Activated T-helper 1 cell treated with anti-CD3 and anti-CD28 coated beads, Interleukin-12 subunit alpha, Interleukin-12 subunit beta, Interleukin-2, Interleukin-4 antibody, amounts not matched to agents 30 ng/mL and 10 ng/mL and 1 ng/mL, durations not matched to agents 14 hours and 24 hours and 36 hours (primary cell): ENCODE data around the gene GPR15LG. TPM values are rescaled to one million over a fixed set of nuclear protein-coding genes. Genes with fewer than 3 reads are reported as not detected.
"Not testable (repeated sequence)": the region's sequence is repeated elsewhere in the genome, so short reads cannot be mapped to it uniquely, and the experiment has no call there.

Experiments used
- DNase-seq: peaks from one replicate; pipeline ENCODE4 v3.0.0; 2021; ENCODE audit warnings: low spot score
- H3K27ac Mint-ChIP-seq: one replicate; pipeline ENCODE4 v1.8.0; 2021; ENCODE audit warnings: mild to moderate bottlenecking, mixed read lengths
- H3K27me3 Mint-ChIP-seq: one replicate; pipeline ENCODE4 v1.8.0; 2022; ENCODE audit warnings: mild to moderate bottlenecking, moderate library complexity, mixed read lengths; ENCODE audit not compliant: insufficient read depth
- H3K36me3 Mint-ChIP-seq: one replicate; pipeline ENCODE4 v1.8.0; 2021; ENCODE audit warnings: low read depth, mixed read lengths
- H3K4me1 Mint-ChIP-seq: one replicate; pipeline ENCODE4 v1.8.0; 2021; ENCODE audit warnings: low read depth, mixed read lengths
- H3K4me3 Mint-ChIP-seq: one replicate; pipeline ENCODE4 v1.8.0; 2021; ENCODE audit warnings: mild to moderate bottlenecking, moderate library complexity, mixed read lengths
- H3K9me3 Mint-ChIP-seq: one replicate; pipeline ENCODE4 v1.8.0; 2021; ENCODE audit warnings: mixed read lengths
- intact Hi-C: fragments of 100-400 bp; cut with micrococcal nuclease; formaldehyde crosslinking; loops from one replicate; pipeline ENCODE4 v1.15.1; 2024
- total RNA-seq: library from RNA; stranded (reverse); gene quantifications from 2 replicates; pipeline ENCODE4 v1.2.3, GENCODE V29; 2022

The GPR15LG gene
- not detected in 2 replicates for total RNA-seq

- H3K27ac Mint-ChIP-seq: no peak within 1 kb of the TSS
- H3K4me1 Mint-ChIP-seq: peaks cover 6% of the 10 kb centered on the region
- H3K9me3 Mint-ChIP-seq: no peaks in the 10 kb centered on the region
- intact Hi-C loops: no loop called here
- no peak for DNase-seq
- no peaks in the 10 kb centered on the region for H3K36me3 Mint-ChIP-seq
- H3K27me3 Mint-ChIP-seq: no peaks in the 10 kb centered on the region
- H3K4me3 Mint-ChIP-seq: no peak within 1 kb of the TSS
Observed at GRCh38 chr10:84173501-84173929, at the start of gene GPR15LG. GPR15LG (plus strand) TSS chr10:84173801; CDS start chr10:84173852, 51 bp downstream.

GRCh38 chr10:84125910-84126784 is 47.5 kb upstream of the GPR15LG start:
- Mint-ChIP-seq H3K27me3 (peaks cover 10% of the 10 kb centered on the region), H3K9me3 (peaks cover 16% of the 10 kb centered on the region)
- DNase-seq, H3K4me1 Mint-ChIP-seq, H3K4me3 Mint-ChIP-seq, H3K36me3 Mint-ChIP-seq, intact Hi-C loops, H3K27ac Mint-ChIP-seq: not testable (repeated sequence)

- H3K4me1 Mint-ChIP-seq: no peaks in the 10 kb centered on the region
- peaks cover 16% of the 10 kb centered on the region for H3K9me3 Mint-ChIP-seq
- no peak overlapping the region for H3K4me3 Mint-ChIP-seq
- peaks cover 10% of the 10 kb centered on the region for H3K27me3 Mint-ChIP-seq
- no peak for DNase-seq
- H3K36me3 Mint-ChIP-seq: no peaks in the 10 kb centered on the region
- intact Hi-C loops: no loop called here
- no peak overlapping the region for H3K27ac Mint-ChIP-seq
Observed at GRCh38 chr10:84126785-84127167, 46.8 kb upstream of the GPR15LG start.

GRCh38 chr10:84135836-84136235 is 37.8 kb upstream of the GPR15LG start:
- Mint-ChIP-seq H3K36me3 (no peaks in the 10 kb centered on the region), H3K9me3 (no peaks in the 10 kb centered on the region), H3K27ac (no peak overlapping the region), H3K27me3 (peaks cover 2% of the 10 kb centered on the region), H3K4me1 (peaks cover 14% of the 10 kb centered on the region), H3K4me3 (no peak overlapping the region)
- DNase-seq: no peak
- intact Hi-C loops: no loop called here

- Mint-ChIP-seq H3K36me3 (peaks cover 13% of the 10 kb centered on the region), H3K9me3 (no peaks in the 10 kb centered on the region), H3K27me3 (peaks cover under 1% of the 10 kb centered on the region), H3K4me1 (peaks cover 27% of the 10 kb centered on the region), H3K4me3 (peak overlapping the region; percentile 15), H3K27ac (peak overlapping the region; percentile 22)
- intact Hi-C loops: loop anchor here (1.0 to 2.0 kb wide), 2 partner anchors 196 to 399 kb away; no protein-coding TSS in a partner anchor
- no peak for DNase-seq
Observed at GRCh38 chr10:84137811-84138210, 35.8 kb upstream of the GPR15LG start.

GRCh38 chr10:84138478-84139125 is 35.0 kb upstream of the GPR15LG start:
- DNase-seq: peak; percentile 28
- Mint-ChIP-seq H3K9me3 (no peaks in the 10 kb centered on the region), H3K36me3 (peaks cover 19% of the 10 kb centered on the region), H3K4me1 (peaks cover 27% of the 10 kb centered on the region), H3K27me3 (no peaks in the 10 kb centered on the region), H3K4me3 (peak overlapping the region; percentile 92), H3K27ac (peak overlapping the region; percentile 88)
- intact Hi-C loops: loop anchor here (1.0 to 2.0 kb wide), 3 partner anchors 191 to 398 kb away; no protein-coding TSS in a partner anchor

- peak; percentile 99 for DNase-seq
- H3K9me3 Mint-ChIP-seq: no peaks in the 10 kb centered on the region
- H3K4me3 Mint-ChIP-seq: peak within 1 kb of the TSS; percentile 92
- intact Hi-C loops: loop anchor here (1.0 to 2.0 kb wide), 3 partner anchors 9 to 397 kb away; no protein-coding TSS in a partner anchor
- H3K4me1 Mint-ChIP-seq: peaks cover 27% of the 10 kb centered on the region
- no peaks in the 10 kb centered on the region for H3K27me3 Mint-ChIP-seq
- H3K36me3 Mint-ChIP-seq: peaks cover 22% of the 10 kb centered on the region
- H3K27ac Mint-ChIP-seq: peak within 1 kb of the TSS; percentile 88
Observed at GRCh38 chr10:84139126-84140035, 34.2 kb upstream of the GPR15LG start, which contains the start of gene GHITM. GHITM (plus strand) TSS chr10:84139509; CDS start chr10:84141501, 1,992 bp downstream.

- H3K4me1 Mint-ChIP-seq: peaks cover 27% of the 10 kb centered on the region
Observed at GRCh38 chr10:84140036-84140379, 33.6 kb upstream of the GPR15LG start.

GRCh38 chr10:84147347-84147746 is 26.3 kb upstream of the GPR15LG start:
- Mint-ChIP-seq H3K4me3 (no peak overlapping the region), H3K27me3 (no peaks in the 10 kb centered on the region), H3K4me1 (no peaks in the 10 kb centered on the region), H3K9me3 (no peaks in the 10 kb centered on the region), H3K27ac (peak overlapping the region; percentile 40), H3K36me3 (peaks cover 55% of the 10 kb centered on the region)
- DNase-seq: no peak
- intact Hi-C loops: no loop called here

More at GRCh38 chr10:84140036-84140379, 33.6 kb upstream of the GPR15LG start:
- Mint-ChIP-seq H3K36me3 (peaks cover 25% of the 10 kb centered on the region), H3K4me3 (peak overlapping the region; percentile 92), H3K9me3 (no peaks in the 10 kb centered on the region), H3K27ac (peak overlapping the region; percentile 88), H3K27me3 (no peaks in the 10 kb centered on the region)
- intact Hi-C loops: loop anchor here (1.0 kb wide), 1 partner anchor 8 kb away; no protein-coding TSS in a partner anchor
- no peak for DNase-seq

GRCh38 chr10:84148006-84148597 is 25.5 kb upstream of the GPR15LG start:
- peaks cover 49% of the 10 kb centered on the region for H3K36me3 Mint-ChIP-seq
- H3K4me1 Mint-ChIP-seq, H3K27ac Mint-ChIP-seq, H3K9me3 Mint-ChIP-seq, H3K4me3 Mint-ChIP-seq, DNase-seq, H3K27me3 Mint-ChIP-seq: not testable (repeated sequence)
- intact Hi-C loops: loop anchor here (1.0 to 2.0 kb wide), 4 partner anchors 8 to 109 kb away; no protein-coding TSS in a partner anchor

- intact Hi-C loops: loop anchor here (2.0 kb wide), 2 partner anchors 65 to 107 kb away; no protein-coding TSS in a partner anchor
- Mint-ChIP-seq H3K4me3 (no peak overlapping the region), H3K27me3 (no peaks in the 10 kb centered on the region), H3K4me1 (no peaks in the 10 kb centered on the region), H3K9me3 (no peaks in the 10 kb centered on the region), H3K27ac (no peak overlapping the region), H3K36me3 (peaks cover 42% of the 10 kb centered on the region)
- no peak for DNase-seq
Observed at GRCh38 chr10:84149854-84150253, 23.7 kb upstream of the GPR15LG start.

- H3K9me3 Mint-ChIP-seq: no peaks in the 10 kb centered on the region
- intact Hi-C loops: no loop called here
- no peak for DNase-seq
- no peak overlapping the region for H3K27ac Mint-ChIP-seq
- H3K4me3 Mint-ChIP-seq: no peak overlapping the region
- peaks cover 32% of the 10 kb centered on the region for H3K36me3 Mint-ChIP-seq
- H3K27me3 Mint-ChIP-seq: no peaks in the 10 kb centered on the region
- peaks cover 9% of the 10 kb centered on the region for H3K4me1 Mint-ChIP-seq
Observed at GRCh38 chr10:84152769-84153168, 20.8 kb upstream of the GPR15LG start.
